GM18519 (cell line): Measurements from ENCODE around the gene SDF4.
"Not testable (repeated sequence)": the region's sequence is repeated elsewhere in the genome, so short reads cannot be mapped to it uniquely, and the experiment has no call there.

Experiments used
- ATAC-seq: cut with Tn5 transposase; IDR thresholded peaks from one replicate; pipeline ENCODE4 v1.9.1; 2021; ENCODE audit warnings: mild to moderate bottlenecking, moderate library complexity; ENCODE audit not compliant: unreplicated experiment, low FRiP score

The SDF4 gene

GRCh38 chr1:1259951-1260600, 28.3 kb upstream of the SDF4 start:
- no peak for ATAC-seq

GRCh38 chr1:1259540-1259939, 27.7 kb upstream of the SDF4 start:
- no peak for ATAC-seq

- no peak for ATAC-seq
Observed at GRCh38 chr1:1259119-1259488, 27.3 kb upstream of the SDF4 start.

- no peak for ATAC-seq
Observed at GRCh38 chr1:1256956-1257871, 25.4 kb upstream of the SDF4 start.

- no peak for ATAC-seq
Observed at GRCh38 chr1:1255611-1256010, 23.8 kb upstream of the SDF4 start.

- ATAC-seq, result no peak
Observed at GRCh38 chr1:1255078-1255477, 23.3 kb upstream of the SDF4 start.

GRCh38 chr1:1254667-1254998, 22.8 kb upstream of the SDF4 start:
- ATAC-seq, result no peak

GRCh38 chr1:1253972-1254666, 22.3 kb upstream of the SDF4 start:
- ATAC-seq, result no peak

GRCh38 chr1:1253314-1253713, 21.5 kb upstream of the SDF4 start:
- ATAC-seq, result no peak

GRCh38 chr1:1250786-1251284, 19.0 kb upstream of the SDF4 start:
- no peak for ATAC-seq

GRCh38 chr1:1248009-1248913, 16.5 kb upstream of the SDF4 start:
- not testable (repeated sequence) for ATAC-seq

GRCh38 chr1:1247341-1247913, 15.6 kb upstream of the SDF4 start:
- ATAC-seq, result no peak

- no peak for ATAC-seq
Observed at GRCh38 chr1:1246577-1247340, 15.0 kb upstream of the SDF4 start, which contains the start of gene C1QTNF12. Gene C1QTNF12, minus strand, starts transcription at chr1:1246722. Its CDS starts 32 bp downstream, at chr1:1246690.

GRCh38 chr1:1245817-1246576, 14.2 kb upstream of the SDF4 start:
- no peak for ATAC-seq

GRCh38 chr1:1245178-1245816, 13.5 kb upstream of the SDF4 start:
- no peak for ATAC-seq

- ATAC-seq, result no peak
Observed at GRCh38 chr1:1244192-1244811, 12.5 kb upstream of the SDF4 start.

- no peak for ATAC-seq
Observed at GRCh38 chr1:1243807-1244191, 12.0 kb upstream of the SDF4 start.
